GM23248 (cell line): Measurements from ENCODE around the gene ADSS1. TPM values are rescaled to one million over a fixed set of nuclear protein-coding genes. Genes with fewer than 3 reads are reported as not detected.
A peak's percentile ranks its signal among the peaks of the same experiment; 100 is the strongest.

Source experiments
- DNase-seq: peaks from one replicate; pipeline ENCODE4 v3.0.0-alpha.2; 2015
- H2AFZ ChIP-seq: fragments of 200-600 bp; sonication (generic); 2 replicates; pipeline ENCODE4 v1.6.1; 2016; ENCODE audit warnings: antibody characterized with exemption
- H3F3A ChIP-seq: fragments of 200-600 bp; sonication (generic); 2 replicates; pipeline ENCODE4 v1.6.1; 2016; ENCODE audit warnings: mild to moderate bottlenecking, antibody characterized with exemption, mixed run types; ENCODE audit not compliant: insufficient read depth
- H3K27ac ChIP-seq: fragments of 200-600 bp; sonication (generic); 2 replicates; pipeline ENCODE4 v1.5.1; 2016; ENCODE audit warnings: mild to moderate bottlenecking
- H3K27me3 ChIP-seq: fragments of 200-600 bp; sonication (generic); replicated peaks from 2 replicates; pipeline ENCODE4 v1.6.1; 2016; ENCODE audit warnings: mild to moderate bottlenecking; ENCODE audit not compliant: insufficient read depth
- H3K36me3 ChIP-seq: fragments of 200-600 bp; sonication (generic); 2 replicates; pipeline ENCODE4 v1.6.1; 2016; ENCODE audit warnings: low read depth, mild to moderate bottlenecking
- H3K4me1 ChIP-seq: fragments of 200-600 bp; sonication (generic); 2 replicates; pipeline ENCODE4 v1.6.1; 2016; ENCODE audit warnings: mild to moderate bottlenecking; ENCODE audit not compliant: insufficient read depth
- H3K4me2 ChIP-seq: fragments of 200-600 bp; sonication (generic); one replicate; pipeline ENCODE4 v1.6.1; 2016; ENCODE audit warnings: mild to moderate bottlenecking; ENCODE audit not compliant: unreplicated experiment
- H3K4me3 ChIP-seq: fragments of 200-600 bp; sonication (generic); 2 replicates; pipeline ENCODE4 v1.5.1; 2016; ENCODE audit warnings: mild to moderate bottlenecking
- H3K79me2 ChIP-seq: fragments of 200-600 bp; sonication (generic); 2 replicates; pipeline ENCODE4 v1.6.1; 2016; ENCODE audit warnings: mild to moderate bottlenecking; ENCODE audit not compliant: insufficient read depth
- H3K9ac ChIP-seq: fragments of 200-600 bp; sonication (generic); 2 replicates; pipeline ENCODE4 v1.6.1; 2016; ENCODE audit warnings: mild to moderate bottlenecking
- H3K9me2 ChIP-seq: fragments of 200-600 bp; sonication (generic); 2 replicates; pipeline ENCODE4 v1.6.1; 2016; ENCODE audit warnings: mixed run types, mild to moderate bottlenecking, moderate library complexity; ENCODE audit not compliant: insufficient read depth
- H3K9me3 ChIP-seq: fragments of 200-600 bp; sonication (generic); one replicate; pipeline ENCODE4 v1.6.1; 2017; ENCODE audit warnings: low read depth
- H4K20me1 ChIP-seq: fragments of 200-600 bp; sonication (generic); 2 replicates; pipeline ENCODE4 v1.6.0; 2016; ENCODE audit not compliant: insufficient read depth
- EZH2 ChIP-seq: fragments of 200-600 bp; sonication (generic); IDR thresholded peaks from 2 replicates; pipeline ENCODE4 v1.6.1; 2018; ENCODE audit warnings: antibody characterized with exemption, mild to moderate bottlenecking; ENCODE audit not compliant: insufficient read depth, poor library complexity, severe bottlenecking
- EZH2phosphoT487 ChIP-seq: fragments of 200-600 bp; sonication (generic); IDR thresholded peaks from 2 replicates; pipeline ENCODE4 v1.6.1; 2018; ENCODE audit warnings: antibody characterized with exemption, moderate library complexity, mild to moderate bottlenecking, low read depth; ENCODE audit not compliant: insufficient read depth
- WGBS, 2 experiments: methylation state at CpG; one replicate each; pipeline ENCODE4 v1.1.6; 2015 to 2017; ENCODE audit warnings: low lambda C conversion rate in 2 of 2, low coverage in 1 of 2; ENCODE audit errors: missing lambda C conversion rate in 2 of 2; 5-methylcytosine and 5-hydroxymethylcytosine counted together
- in situ Hi-C: fragments of 300-500 bp; cut with MboI; formaldehyde crosslinking; loops from 2 replicates; pipeline ENCODE4 v1.15.0; 2020
- polyA plus RNA-seq: library from polyadenylated mRNA; unstranded; fragments of >200 nt; fragmentation: Nextera tagmentation; extraction: Ambion mirVana; gene quantifications from 2 replicates; pipeline ENCODE4 v1.2.1, GENCODE V29; 2016
- total RNA-seq: library from RNA; depleted of rRNA; stranded (reverse); fragments of >200 nt; shearing (Covaris generic); gene quantifications from 2 replicates; pipeline ENCODE4 v1.2.3, GENCODE V29; 2014

ADSS1 gene
- total and polyA plus RNA-seq, 2 experiments from 2014 or later: 3.7 to 7.1 TPM

DNA sequence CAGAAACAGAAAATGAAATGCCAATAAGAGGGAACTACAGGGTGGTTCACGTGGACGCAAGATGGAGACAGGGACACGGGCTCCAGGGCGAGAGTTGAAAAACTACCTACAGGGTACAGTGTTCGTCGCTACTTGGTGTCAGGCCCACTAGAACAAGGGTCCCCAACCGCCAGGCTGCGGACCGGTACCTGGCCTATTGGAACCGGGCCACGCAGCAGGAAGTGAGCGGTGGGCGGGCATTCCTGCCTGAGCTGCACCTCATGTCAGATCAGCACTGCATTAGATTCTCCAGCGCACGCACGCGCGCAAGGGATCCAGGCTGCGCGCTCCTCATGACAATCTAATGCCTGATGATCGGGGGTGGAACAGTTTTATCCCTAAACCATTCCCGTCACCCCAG lies 19.8 kb upstream of the ADSS1 start:
- Histone ChIP-seq H3K79me2 (peaks cover 13% of the 10 kb centered on the region), H3K9me3 (no peaks in the 10 kb centered on the region), H3K4me2 (no peak overlapping the region), H3K4me3 (no peak overlapping the region), H3K9ac (no peak overlapping the region), H3K4me1 (no peaks in the 10 kb centered on the region), H3K27ac (no peak overlapping the region), H2AFZ (no peak overlapping the region), H3K27me3 (no peaks in the 10 kb centered on the region), H4K20me1 (no peaks in the 10 kb centered on the region), H3K36me3 (no peaks in the 10 kb centered on the region), H3K9me2 (no peaks in the 10 kb centered on the region), H3F3A (no peaks in the 10 kb centered on the region)
- in situ Hi-C loops: no loop called here
- WGBS, 2 experiments: 97 to 98% methylated on average over 22 of the region's 22 CpGs
- no peak for DNase-seq
- TF ChIP-seq EZH2 (no peak), EZH2phosphoT487 (no peak)

- no peaks in the 10 kb centered on the region for H4K20me1 ChIP-seq
- H3K4me3 ChIP-seq: no peak overlapping the region
- H3K27me3 ChIP-seq: no peaks in the 10 kb centered on the region
- H3K27ac ChIP-seq: no peak overlapping the region
- no peak overlapping the region for H3K9ac ChIP-seq
- peak; percentile 35 for DNase-seq
- H3K4me1 ChIP-seq: no peaks in the 10 kb centered on the region
- no peak overlapping the region for H2AFZ ChIP-seq
- H3K36me3 ChIP-seq: no peaks in the 10 kb centered on the region
- H3K9me3 ChIP-seq: no peaks in the 10 kb centered on the region
- TF ChIP-seq EZH2 (no peak), EZH2phosphoT487 (no peak)
- H3K79me2 ChIP-seq: 0 out of 2 replicates have a peak, but pooled peaks cover under 1% of the 10 kb centered on the region
- in situ Hi-C loops: no loop called here
- WGBS, 2 experiments: 90% methylated on average over 18 to 21 of the region's 21 CpGs
- H3K4me2 ChIP-seq: no peak overlapping the region
- H3F3A ChIP-seq: no peaks in the 10 kb centered on the region
- no peaks in the 10 kb centered on the region for H3K9me2 ChIP-seq
Measured at GRCh38 chr14:104705340-104706047, 18.5 kb upstream of the ADSS1 start.

GRCh38 chr14:104706733-104707607 lies 17.1 kb upstream of the ADSS1 start:
- Histone ChIP-seq H3K36me3 (no peaks in the 10 kb centered on the region), H4K20me1 (no peaks in the 10 kb centered on the region), H3K4me1 (no peaks in the 10 kb centered on the region), H3K9ac (no peak overlapping the region), H3K9me2 (no peaks in the 10 kb centered on the region), H3K4me3 (no peak overlapping the region), H3K9me3 (no peaks in the 10 kb centered on the region), H3K27ac (no peak overlapping the region), H3F3A (no peaks in the 10 kb centered on the region), H3K4me2 (no peak overlapping the region), H3K79me2 (no peaks in the 10 kb centered on the region), H2AFZ (no peak overlapping the region), H3K27me3 (no peaks in the 10 kb centered on the region)
- in situ Hi-C loops: no loop called here
- peak; percentile 67 for DNase-seq
- WGBS, 2 experiments: 38 to 49% methylated on average over 19 to 28 of the region's 28 CpGs
- no peak for TF ChIP-seq EZH2
- no peak for TF ChIP-seq EZH2phosphoT487

DNA sequence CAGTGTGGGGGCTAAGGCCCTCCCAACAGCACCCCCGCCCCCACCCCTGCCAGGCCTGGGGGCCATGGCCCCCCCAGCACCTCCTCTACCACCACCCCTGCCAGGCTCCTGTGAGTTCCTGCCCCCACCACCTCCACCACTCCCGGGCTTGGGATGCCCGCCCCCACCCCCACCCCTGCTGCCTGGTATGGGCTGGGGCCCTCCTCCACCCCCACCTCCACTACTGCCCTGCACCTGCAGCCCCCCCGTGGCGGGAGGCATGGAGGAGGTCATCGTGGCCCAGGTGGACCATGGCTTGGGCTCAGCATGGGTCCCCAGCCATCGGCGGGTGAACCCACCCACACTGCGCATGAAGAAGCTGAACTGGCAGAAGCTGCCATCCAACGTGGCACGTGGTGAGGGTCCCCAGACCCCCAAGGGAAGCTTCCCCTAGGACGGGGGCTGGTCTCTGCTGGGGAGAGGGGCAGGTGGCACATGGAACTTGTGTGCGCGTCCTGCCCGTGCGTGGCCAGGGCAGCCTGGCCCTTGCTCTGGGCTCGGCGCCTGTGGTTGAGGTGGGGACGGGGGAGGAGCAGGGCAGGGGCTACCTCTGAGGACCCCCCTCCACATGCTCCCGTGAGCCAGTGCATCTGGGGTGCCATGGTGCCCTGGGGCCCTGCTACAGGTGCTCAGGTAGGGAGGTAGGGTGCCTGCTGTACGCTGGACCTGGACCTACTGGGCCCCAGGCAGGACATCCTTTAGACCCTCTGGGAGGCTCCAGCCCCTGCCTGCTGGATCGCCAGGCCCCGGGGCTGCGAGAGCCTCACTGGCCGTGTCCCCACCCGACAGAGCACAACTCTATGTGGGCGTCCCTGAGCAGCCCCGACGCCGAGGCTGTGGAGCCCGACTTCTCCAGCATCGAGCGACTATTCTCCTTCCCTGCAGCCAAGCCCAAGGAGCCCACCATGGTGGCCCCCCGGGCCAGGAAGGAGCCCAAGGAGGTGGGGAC lies 16.1 kb upstream of the ADSS1 start:
- TF ChIP-seq EZH2phosphoT487: no peak
- no peak for TF ChIP-seq EZH2
- Histone ChIP-seq H3F3A (no peaks in the 10 kb centered on the region), H2AFZ (no peak overlapping the region), H3K27ac (no peak overlapping the region), H3K9ac (no peak overlapping the region), H3K4me1 (no peaks in the 10 kb centered on the region), H3K79me2 (no peaks in the 10 kb centered on the region), H3K9me3 (no peaks in the 10 kb centered on the region), H3K27me3 (no peaks in the 10 kb centered on the region), H3K36me3 (no peaks in the 10 kb centered on the region), H3K4me2 (no peak overlapping the region), H3K9me2 (no peaks in the 10 kb centered on the region), H4K20me1 (no peaks in the 10 kb centered on the region), H3K4me3 (no peak overlapping the region)
- 43% methylated on average over 30 to 34 of the region's 34 CpGs for WGBS, 2 experiments
- in situ Hi-C loops: no loop called here
- no peak for DNase-seq
